Measurements from ENCODE around the gene NINL.

NINL gene

GRCh38 chr20:25459916-25460535 is 125.3 kb downstream of the NINL start:
- POLR2A ChIA-PET (ENCODE audit: low non-redundant PET): no interaction called here
- CTCF ChIA-PET: no interaction called here

GRCh38 chr20:25459111-25459830 is 126.1 kb downstream of the NINL start:
- ChIA-PET CTCF (no interaction called here), POLR2A (ENCODE audit: low non-redundant PET) (no interaction called here)
- no peak for DNase-seq (ENCODE audit: low spot score)
- no peak for TF ChIP-seq CTCF (conservative IDR thresholded peaks at IDR 0.05; ENCODE audit: low read depth)
- no peak overlapping the region for H3K27ac ChIP-seq

More at GRCh38 chr20:25459916-25460535, 125.3 kb downstream of the NINL start:
- DNase-seq (ENCODE audit: low spot score): no peak
- no peak overlapping the region for H3K27ac ChIP-seq
- no peak for TF ChIP-seq CTCF (conservative IDR thresholded peaks at IDR 0.05; ENCODE audit: low read depth)

- no peak for DNase-seq (ENCODE audit: low spot score)
- no peak overlapping the region for H3K27ac ChIP-seq
- no peak for TF ChIP-seq CTCF (conservative IDR thresholded peaks at IDR 0.05; ENCODE audit: low read depth)
- POLR2A ChIA-PET (ENCODE audit: low non-redundant PET): no interaction called here
- CTCF ChIA-PET: interaction anchor here (0.6 to 0.7 kb wide), 2 partner anchors 11 to 1801 kb away, joined by 3 to 4 read pairs; no protein-coding TSS in a partner anchor
Observed at GRCh38 chr20:25457886-25458680, 127.2 kb downstream of the NINL start.

- ChIA-PET POLR2A (ENCODE audit: low non-redundant PET) (no interaction called here), CTCF (interaction anchor here (0.7 kb wide), 1 partner anchor 134 kb away, joined by 3 read pairs; no protein-coding TSS in a partner anchor)
- no peak for DNase-seq (ENCODE audit: low spot score)
- no peak overlapping the region for H3K27ac ChIP-seq
- no peak for TF ChIP-seq CTCF (conservative IDR thresholded peaks at IDR 0.05; ENCODE audit: low read depth)
Observed at GRCh38 chr20:25454153-25454900, 131.0 kb downstream of the NINL start.

GRCh38 chr20:25453035-25453810 is 132.1 kb downstream of the NINL start:
- peak; percentile 73 for DNase-seq (ENCODE audit: low spot score)
- no peak for TF ChIP-seq CTCF (conservative IDR thresholded peaks at IDR 0.05; ENCODE audit: low read depth)
- POLR2A ChIA-PET (ENCODE audit: low non-redundant PET): no interaction called here
- CTCF ChIA-PET: interaction anchor here (0.7 kb wide), 1 partner anchor 133 kb away, joined by 3 read pairs; no protein-coding TSS in a partner anchor
- peak overlapping the region; percentile 11; the same call in 1 of the 2 replicates for H3K27ac ChIP-seq

All from RWPE1 (cell line).